Measurements from ENCODE around the gene TMEM116. TPM values are rescaled to one million over a fixed set of nuclear protein-coding genes. Genes with fewer than 3 reads are reported as not detected.
A peak's percentile ranks its signal among the peaks of the same experiment; 100 is the strongest.

The TMEM116 gene
- total RNA-seq, 2 experiments from 2014 or later = 12.7 to 13.4 TPM

DNA sequence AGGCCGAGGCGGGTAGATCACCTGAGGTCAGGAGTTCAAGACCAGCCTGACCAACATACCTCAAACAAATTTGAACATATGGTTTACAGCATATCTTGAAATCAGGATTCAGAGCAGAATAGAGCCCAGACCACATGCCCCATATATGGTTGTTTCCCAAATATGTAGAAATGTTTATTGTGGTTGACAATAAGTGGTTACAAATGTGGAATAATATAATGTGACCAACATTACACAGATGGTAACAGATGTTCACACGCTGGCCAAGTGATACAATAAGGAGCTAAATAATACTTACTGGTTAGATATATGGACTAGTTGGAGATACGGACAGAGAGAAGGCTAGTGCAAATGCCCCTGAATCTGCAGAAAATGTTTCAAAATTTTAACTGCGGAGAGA is 85.6 kb downstream of the TMEM116 start:
- no peaks in the 10 kb centered on the region for H3K36me3 Mint-ChIP-seq (ENCODE audit: low read depth)
- H3K9me3 Mint-ChIP-seq = no peaks in the 10 kb centered on the region
- DNase-seq = no peak
- intact Hi-C loops (cut with micrococcal nuclease) = no loop called here
- H3K4me3 Mint-ChIP-seq = no peak overlapping the region
- no peak overlapping the region for H3K27ac Mint-ChIP-seq
- H3K27me3 Mint-ChIP-seq (ENCODE audit: low read depth) = no peaks in the 10 kb centered on the region
- H3K4me1 Mint-ChIP-seq (ENCODE audit: low read depth) = no peaks in the 10 kb centered on the region
- CTCF ChIA-PET = interaction anchor here (0.9 to 1.0 kb wide), 2 partner anchors 10 to 115 kb away, joined by 3 to 4 read pairs; no protein-coding TSS in a partner anchor

GRCh38 chr12:111926631-111927030 is 86.3 kb downstream of the TMEM116 start:
- Mint-ChIP-seq H3K27ac (no peak overlapping the region), H3K4me1 (ENCODE audit: low read depth) (no peaks in the 10 kb centered on the region), H3K9me3 (no peaks in the 10 kb centered on the region), H3K36me3 (ENCODE audit: low read depth) (no peaks in the 10 kb centered on the region), H3K4me3 (no peak overlapping the region), H3K27me3 (ENCODE audit: low read depth) (no peaks in the 10 kb centered on the region)
- CTCF ChIA-PET = no interaction called here
- intact Hi-C loops (cut with micrococcal nuclease) = no loop called here
- no peak for DNase-seq

GRCh38 chr12:111925171-111925570 is 87.8 kb downstream of the TMEM116 start:
- no peaks in the 10 kb centered on the region for H3K36me3 Mint-ChIP-seq (ENCODE audit: low read depth)
- CTCF ChIA-PET = no interaction called here
- H3K27ac Mint-ChIP-seq = no peak overlapping the region
- intact Hi-C loops (cut with micrococcal nuclease) = no loop called here
- H3K9me3 Mint-ChIP-seq = no peaks in the 10 kb centered on the region
- DNase-seq = no peak
- no peaks in the 10 kb centered on the region for H3K4me1 Mint-ChIP-seq (ENCODE audit: low read depth)
- H3K4me3 Mint-ChIP-seq = no peak overlapping the region
- no peaks in the 10 kb centered on the region for H3K27me3 Mint-ChIP-seq (ENCODE audit: low read depth)

GRCh38 chr12:111907740-111908139 is 105.2 kb downstream of the TMEM116 start:
- intact Hi-C loops (cut with micrococcal nuclease) = no loop called here
- DNase-seq = no peak
- H3K36me3 Mint-ChIP-seq (ENCODE audit: low read depth) = peaks cover 24% of the 10 kb centered on the region
- H3K27me3 Mint-ChIP-seq (ENCODE audit: low read depth) = no peaks in the 10 kb centered on the region
- H3K9me3 Mint-ChIP-seq = peaks cover 13% of the 10 kb centered on the region
- no peaks in the 10 kb centered on the region for H3K4me1 Mint-ChIP-seq (ENCODE audit: low read depth)
- no peak overlapping the region for H3K27ac Mint-ChIP-seq
- CTCF ChIA-PET = no interaction called here
- H3K4me3 Mint-ChIP-seq = no peak overlapping the region

GRCh38 chr12:111905502-111905901 is 107.5 kb downstream of the TMEM116 start:
- CTCF ChIA-PET = no interaction called here

DNA sequence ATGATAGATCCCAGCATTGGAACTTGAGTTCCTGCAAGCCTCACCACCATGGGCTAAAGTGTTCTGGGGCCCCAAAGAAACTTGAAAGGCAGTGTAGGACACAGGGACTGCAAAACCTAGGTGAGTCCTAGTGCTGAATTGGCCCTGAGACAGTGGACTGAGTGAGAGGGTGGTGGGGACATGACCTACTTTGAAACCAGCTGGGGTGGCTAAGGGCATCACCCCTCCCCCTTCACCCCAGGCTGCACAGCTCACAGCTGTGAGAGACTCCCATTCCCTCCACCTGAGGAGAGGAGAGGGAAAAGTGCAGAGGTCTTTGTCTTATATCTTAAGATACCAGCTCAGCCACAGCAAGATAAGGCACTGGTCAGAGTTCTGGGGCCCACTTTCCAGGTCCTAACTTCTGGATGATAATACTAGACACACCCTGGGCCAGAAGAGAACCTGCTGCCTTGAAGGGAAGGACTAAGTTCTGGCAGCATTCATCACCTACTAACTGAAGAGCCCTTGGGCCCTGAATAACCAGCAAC is 108.5 kb downstream of the TMEM116 start:
- no peaks in the 10 kb centered on the region for H3K27me3 Mint-ChIP-seq (ENCODE audit: low read depth)
- CTCF ChIA-PET = interaction anchor here (0.6 to 1.5 kb wide), 2 partner anchors 92 to 110 kb away, joined by 3 to 6 read pairs; no protein-coding TSS in a partner anchor
- H3K4me1 Mint-ChIP-seq (ENCODE audit: low read depth) = no peaks in the 10 kb centered on the region
- intact Hi-C loops (cut with micrococcal nuclease) = no loop called here
- peaks cover 29% of the 10 kb centered on the region for H3K36me3 Mint-ChIP-seq (ENCODE audit: low read depth)
- no peak for DNase-seq
- H3K9me3 Mint-ChIP-seq = peaks cover 12% of the 10 kb centered on the region
- no peak overlapping the region for H3K27ac Mint-ChIP-seq
- H3K4me3 Mint-ChIP-seq = no peak overlapping the region

More at GRCh38 chr12:111905502-111905901, 107.5 kb downstream of the TMEM116 start:
- Mint-ChIP-seq H3K4me1 (ENCODE audit: low read depth) (no peaks in the 10 kb centered on the region), H3K27ac (no peak overlapping the region), H3K4me3 (no peak overlapping the region), H3K36me3 (ENCODE audit: low read depth) (peaks cover 24% of the 10 kb centered on the region), H3K9me3 (peaks cover 13% of the 10 kb centered on the region), H3K27me3 (ENCODE audit: low read depth) (no peaks in the 10 kb centered on the region)
- no peak for DNase-seq
- intact Hi-C loops (cut with micrococcal nuclease) = no loop called here

DNA sequence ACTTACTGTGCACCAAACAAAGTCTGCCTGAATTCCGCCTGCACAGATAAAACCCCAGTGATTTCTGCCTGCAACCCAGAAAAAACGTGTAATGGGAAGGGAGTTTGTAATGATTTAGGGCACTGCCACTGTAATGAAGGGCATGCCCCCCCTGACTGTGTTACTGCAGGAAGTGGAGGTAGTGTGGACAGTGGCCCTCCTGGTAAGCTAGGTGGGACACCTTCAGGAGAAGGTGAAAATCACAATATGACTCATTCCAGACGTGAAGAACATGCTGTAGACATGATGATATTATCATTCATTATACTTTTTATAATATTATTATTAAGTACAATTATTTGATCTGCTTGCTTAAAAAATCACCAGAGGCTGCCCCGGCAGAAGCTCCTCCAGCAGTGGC is 111.8 kb downstream of the TMEM116 start:
- H3K27ac Mint-ChIP-seq = no peak overlapping the region
- H3K4me3 Mint-ChIP-seq = no peak overlapping the region
- no peaks in the 10 kb centered on the region for H3K4me1 Mint-ChIP-seq (ENCODE audit: low read depth)
- H3K9me3 Mint-ChIP-seq = peaks cover under 1% of the 10 kb centered on the region
- H3K27me3 Mint-ChIP-seq (ENCODE audit: low read depth) = no peaks in the 10 kb centered on the region
- intact Hi-C loops (cut with micrococcal nuclease) = no loop called here
- CTCF ChIA-PET = no interaction called here
- DNase-seq = no peak
- peaks cover 26% of the 10 kb centered on the region for H3K36me3 Mint-ChIP-seq (ENCODE audit: low read depth)

- Mint-ChIP-seq H3K4me3 (no peak overlapping the region), H3K27ac (no peak overlapping the region), H3K27me3 (ENCODE audit: low read depth) (no peaks in the 10 kb centered on the region), H3K36me3 (ENCODE audit: low read depth) (peaks cover 26% of the 10 kb centered on the region), H3K4me1 (ENCODE audit: low read depth) (no peaks in the 10 kb centered on the region), H3K9me3 (no peaks in the 10 kb centered on the region)
- no peak for DNase-seq
- CTCF ChIA-PET = interaction anchor here (0.6 kb wide), 1 partner anchor 438 kb away, joined by 3 read pairs; no protein-coding TSS in a partner anchor
- intact Hi-C loops (cut with micrococcal nuclease) = no loop called here
Measured at GRCh38 chr12:111894556-111894955, 118.4 kb downstream of the TMEM116 start.

DNA sequence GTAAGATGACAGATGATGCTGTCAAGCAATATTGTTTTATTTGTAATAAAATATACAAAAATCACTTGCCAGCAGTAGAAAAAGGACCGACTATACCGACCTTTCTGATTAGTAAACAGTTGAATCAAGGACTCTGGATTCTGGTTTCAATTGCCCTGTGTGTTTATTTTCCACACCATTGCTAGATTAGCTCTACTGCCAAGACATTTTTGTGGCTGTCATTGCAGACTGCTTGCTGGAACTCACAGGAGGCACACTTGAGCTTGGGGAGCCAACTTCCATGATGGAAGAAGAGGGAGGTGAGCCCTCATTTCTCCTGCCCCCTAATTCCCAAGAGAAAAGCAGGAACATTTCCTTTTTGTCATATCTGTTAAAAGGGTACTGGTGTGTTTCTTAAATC is 119.7 kb downstream of the TMEM116 start:
- CTCF ChIA-PET = no interaction called here
- H3K27me3 Mint-ChIP-seq (ENCODE audit: low read depth) = no peaks in the 10 kb centered on the region
- intact Hi-C loops (cut with micrococcal nuclease) = no loop called here
- H3K4me1 Mint-ChIP-seq (ENCODE audit: low read depth) = no peaks in the 10 kb centered on the region
- no peak overlapping the region for H3K27ac Mint-ChIP-seq
- H3K36me3 Mint-ChIP-seq (ENCODE audit: low read depth) = peaks cover 27% of the 10 kb centered on the region
- no peak for DNase-seq
- no peaks in the 10 kb centered on the region for H3K9me3 Mint-ChIP-seq
- H3K4me3 Mint-ChIP-seq = no peak overlapping the region

DNA sequence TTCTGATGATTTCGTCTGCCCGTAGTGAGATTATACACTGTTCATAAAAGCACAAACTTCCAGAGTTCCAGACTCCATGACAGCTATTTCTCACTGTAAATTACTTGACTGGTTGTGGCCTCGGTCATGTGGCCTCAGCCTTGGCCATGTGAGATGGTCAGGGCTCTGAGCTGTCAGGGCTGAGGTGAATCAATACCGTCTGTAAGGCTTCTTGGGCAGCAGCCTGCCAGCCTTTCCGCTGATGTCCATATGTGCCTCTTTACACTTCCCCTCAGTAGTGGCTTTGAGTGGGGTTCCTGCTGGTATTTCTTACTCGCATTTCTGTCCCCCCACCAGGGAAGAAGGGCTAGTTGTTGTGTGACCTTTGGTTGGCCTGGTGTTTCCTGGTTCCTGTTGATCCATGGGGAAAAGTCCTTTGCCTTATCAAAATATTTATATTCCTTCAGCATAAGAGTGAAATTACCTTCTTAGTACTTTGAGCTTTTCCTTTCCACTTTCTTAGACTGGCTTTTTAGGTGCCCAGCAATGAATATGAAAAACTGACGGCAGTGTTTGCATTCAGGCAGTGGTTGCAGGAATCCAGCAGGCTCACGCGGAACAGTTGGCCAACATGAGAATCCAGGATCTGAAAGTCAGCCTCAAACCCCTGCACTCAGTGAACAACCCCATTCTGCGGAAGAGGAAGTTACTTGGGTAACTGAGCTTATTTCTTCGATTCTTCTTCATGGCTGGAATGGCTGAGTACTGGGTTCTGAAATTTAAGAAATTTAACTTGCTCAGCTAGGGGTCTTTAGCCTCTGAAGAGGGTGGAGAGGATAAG is 124.8 kb downstream of the TMEM116 start:
- Mint-ChIP-seq H3K27ac (no peak overlapping the region), H3K36me3 (ENCODE audit: low read depth) (peaks cover 47% of the 10 kb centered on the region), H3K4me3 (no peak overlapping the region), H3K9me3 (no peaks in the 10 kb centered on the region), H3K4me1 (ENCODE audit: low read depth) (no peaks in the 10 kb centered on the region), H3K27me3 (ENCODE audit: low read depth) (no peaks in the 10 kb centered on the region)
- intact Hi-C loops (cut with micrococcal nuclease) = no loop called here
- DNase-seq = no peak
- CTCF ChIA-PET = interaction anchor here (0.5 to 0.6 kb wide), 2 partner anchors 286 to 506 kb away, joined by 4 read pairs; no protein-coding TSS in a partner anchor

- CTCF ChIA-PET = no interaction called here
- no peak for DNase-seq
- Mint-ChIP-seq H3K36me3 (ENCODE audit: low read depth) (peaks cover 43% of the 10 kb centered on the region), H3K27me3 (ENCODE audit: low read depth) (no peaks in the 10 kb centered on the region), H3K4me3 (no peak overlapping the region), H3K4me1 (ENCODE audit: low read depth) (no peaks in the 10 kb centered on the region), H3K9me3 (no peaks in the 10 kb centered on the region), H3K27ac (peak overlapping the region; percentile 42)
- intact Hi-C loops (cut with micrococcal nuclease) = no loop called here
Measured at GRCh38 chr12:111886662-111887545, 126.1 kb downstream of the TMEM116 start.

DNA sequence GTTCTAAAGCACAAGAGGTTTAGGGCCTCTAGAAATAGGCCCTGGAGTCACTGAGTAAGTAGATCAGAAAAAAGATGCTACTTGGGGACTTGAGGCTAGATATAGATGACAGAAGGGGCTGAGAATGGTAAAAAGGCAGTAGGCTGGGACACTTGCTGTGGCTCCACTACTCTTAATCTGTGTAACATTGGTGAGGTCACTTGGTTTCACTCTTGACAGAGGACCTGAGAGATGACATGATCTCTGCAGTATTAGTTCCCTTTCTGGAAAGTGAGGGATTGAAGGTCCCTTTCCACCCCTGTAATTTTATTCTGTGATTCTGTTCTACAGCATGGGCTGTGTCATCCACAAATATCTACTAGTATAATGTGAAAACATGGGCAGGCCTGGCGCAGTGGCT is 131.2 kb downstream of the TMEM116 start:
- H3K4me1 Mint-ChIP-seq (ENCODE audit: low read depth) = no peaks in the 10 kb centered on the region
- CTCF ChIA-PET = no interaction called here
- H3K27ac Mint-ChIP-seq = no peak overlapping the region
- no peak for DNase-seq
- H3K27me3 Mint-ChIP-seq (ENCODE audit: low read depth) = no peaks in the 10 kb centered on the region
- intact Hi-C loops (cut with micrococcal nuclease) = no loop called here
- H3K36me3 Mint-ChIP-seq (ENCODE audit: low read depth) = peaks cover 44% of the 10 kb centered on the region
- no peak overlapping the region for H3K4me3 Mint-ChIP-seq
- no peaks in the 10 kb centered on the region for H3K9me3 Mint-ChIP-seq
